ENCODE data around the gene SCARF2.

DNA sequence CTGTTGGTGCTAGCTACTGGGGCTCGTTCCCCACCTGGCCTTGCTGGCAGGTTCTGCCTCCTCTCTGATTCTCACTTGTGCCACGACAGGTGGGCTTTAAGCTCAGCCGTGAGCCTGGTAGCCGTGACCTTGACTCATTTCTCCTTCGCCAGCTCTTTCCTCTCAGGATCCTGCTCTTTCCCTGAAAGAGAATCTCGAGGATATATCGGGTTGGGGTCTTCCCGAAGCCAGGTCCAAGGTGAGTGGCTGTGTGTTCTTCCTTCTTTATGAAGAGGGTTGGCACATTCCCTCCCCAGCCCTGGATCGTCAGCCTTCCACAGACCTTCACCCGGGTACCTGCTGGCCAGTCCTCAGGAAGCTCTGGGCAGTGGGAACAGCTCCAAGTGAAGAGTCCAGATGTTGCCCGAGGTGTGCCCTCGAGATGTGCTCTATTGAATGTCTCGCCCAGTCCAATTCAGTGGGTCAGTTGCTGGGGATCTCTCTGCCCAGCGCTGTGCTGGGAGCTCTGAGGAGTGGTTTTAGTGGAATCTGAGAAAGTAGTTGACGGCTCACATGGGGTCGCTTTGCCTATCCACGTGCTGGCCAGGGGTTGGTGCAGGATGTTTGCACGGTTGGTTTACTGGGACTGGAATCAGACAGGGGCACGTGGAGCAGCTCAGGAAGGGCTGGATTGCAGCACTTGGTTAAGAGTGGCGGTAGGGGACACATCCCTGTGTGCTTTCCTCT is 42.3 kb downstream of the SCARF2 start:
- TF ChIP-seq, protein P1, sequence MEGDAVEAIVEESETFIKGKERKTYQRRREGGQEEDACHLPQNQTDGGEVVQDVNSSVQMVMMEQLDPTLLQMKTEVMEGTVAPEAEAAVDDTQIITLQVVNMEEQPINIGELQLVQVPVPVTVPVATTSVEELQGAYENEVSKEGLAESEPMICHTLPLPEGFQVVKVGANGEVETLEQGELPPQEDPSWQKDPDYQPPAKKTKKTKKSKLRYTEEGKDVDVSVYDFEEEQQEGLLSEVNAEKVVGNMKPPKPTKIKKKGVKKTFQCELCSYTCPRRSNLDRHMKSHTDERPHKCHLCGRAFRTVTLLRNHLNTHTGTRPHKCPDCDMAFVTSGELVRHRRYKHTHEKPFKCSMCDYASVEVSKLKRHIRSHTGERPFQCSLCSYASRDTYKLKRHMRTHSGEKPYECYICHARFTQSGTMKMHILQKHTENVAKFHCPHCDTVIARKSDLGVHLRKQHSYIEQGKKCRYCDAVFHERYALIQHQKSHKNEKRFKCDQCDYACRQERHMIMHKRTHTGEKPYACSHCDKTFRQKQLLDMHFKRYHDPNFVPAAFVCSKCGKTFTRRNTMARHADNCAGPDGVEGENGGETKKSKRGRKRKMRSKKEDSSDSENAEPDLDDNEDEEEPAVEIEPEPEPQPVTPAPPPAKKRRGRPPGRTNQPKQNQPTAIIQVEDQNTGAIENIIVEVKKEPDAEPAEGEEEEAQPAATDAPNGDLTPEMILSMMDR (IDR thresholded peaks at IDR 0.05) = no peak
- no peak for TF ChIP-seq EP300 (IDR thresholded peaks at IDR 0.05)

Data from tibial nerve (tissue), 4 donors.